Erythroblast (primary cell): ENCODE data around the gene PER2.

Source experiments
- DNase-seq, 2 experiments: peaks; one replicate each; lab custom pipeline; 2025; lab: John Stamatoyannopoulos, UW
- GATA1 ChIP-seq: IDR thresholded peaks from 2 replicates; pipeline ENCODE4 v1.6.1; 2011; ENCODE audit warnings: low read depth, mild to moderate bottlenecking, control low read depth, low read length, moderate library complexity
- POLR2A ChIP-seq: IDR thresholded peaks from 2 replicates; pipeline ENCODE4 v1.6.1; 2011; ENCODE audit warnings: mild to moderate bottlenecking, low read length

The PER2 gene

DNA sequence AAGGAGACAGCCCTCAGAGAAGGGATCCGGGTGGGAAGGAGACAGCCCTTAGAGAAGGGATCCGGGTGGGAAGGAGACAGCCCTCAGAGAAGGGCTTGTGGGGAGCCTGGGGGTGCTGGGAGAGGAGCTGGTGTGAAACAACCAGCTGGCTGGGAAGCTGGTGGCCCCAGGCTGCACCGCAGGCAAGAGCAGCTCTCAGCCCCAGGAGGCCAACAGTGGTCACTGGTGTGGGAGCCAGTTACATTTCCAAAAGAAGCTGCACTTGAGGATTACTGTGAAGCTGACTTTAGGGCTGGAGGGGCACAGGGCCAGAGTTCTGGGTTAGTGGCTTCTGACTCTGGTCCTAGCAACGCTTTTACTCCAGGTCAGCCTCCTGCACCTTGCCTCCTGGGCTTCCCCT is 51.8 kb downstream of the PER2 start:
- DNase-seq: peak; percentile 22 to 24
- TF ChIP-seq POLR2A (no peak), GATA1 (no peak)

DNA sequence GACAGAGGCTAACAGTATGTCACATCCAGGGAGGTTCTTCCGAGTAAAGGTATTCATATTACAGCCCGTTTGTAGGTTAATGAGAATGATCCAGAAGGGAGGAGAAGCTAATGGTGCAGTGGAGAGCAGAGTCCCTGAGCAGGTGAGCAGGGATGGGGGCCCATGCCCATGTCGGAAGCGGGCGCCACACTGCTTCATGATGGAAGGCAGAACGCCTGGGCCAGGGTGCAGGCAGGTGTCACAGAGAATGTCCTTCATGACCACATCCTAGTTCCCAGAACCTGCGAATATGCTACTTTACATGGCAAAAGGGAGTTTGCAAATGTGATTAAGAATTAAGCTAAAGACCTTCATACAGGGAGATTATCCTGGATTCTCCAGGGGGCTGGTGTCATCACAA is 52.6 kb downstream of the PER2 start:
- TF ChIP-seq POLR2A (no peak), GATA1 (no peak)
- peak in 1 of 2 experiments; percentile 24 for DNase-seq

DNA sequence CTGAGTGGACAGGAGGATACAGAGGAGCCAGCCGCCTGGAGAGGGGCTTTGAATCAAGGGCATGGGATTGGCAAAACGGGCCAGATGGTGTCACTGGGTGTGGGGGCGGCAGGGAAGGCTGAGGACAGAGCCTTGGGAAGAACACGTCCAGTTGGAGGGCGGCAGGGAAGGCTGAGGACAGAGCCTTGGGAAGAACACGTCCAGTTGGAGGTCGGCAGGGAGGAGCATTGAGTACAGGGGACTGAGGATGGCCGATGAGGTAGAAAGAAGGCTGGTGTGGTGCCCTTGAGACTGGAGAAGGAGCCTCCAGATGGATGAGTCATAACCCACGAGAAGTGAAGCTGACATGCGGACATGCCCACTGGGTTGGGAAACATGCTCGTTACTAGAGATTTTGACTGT is 53.1 kb downstream of the PER2 start:
- no peak for TF ChIP-seq GATA1
- TF ChIP-seq POLR2A: no peak

DNA sequence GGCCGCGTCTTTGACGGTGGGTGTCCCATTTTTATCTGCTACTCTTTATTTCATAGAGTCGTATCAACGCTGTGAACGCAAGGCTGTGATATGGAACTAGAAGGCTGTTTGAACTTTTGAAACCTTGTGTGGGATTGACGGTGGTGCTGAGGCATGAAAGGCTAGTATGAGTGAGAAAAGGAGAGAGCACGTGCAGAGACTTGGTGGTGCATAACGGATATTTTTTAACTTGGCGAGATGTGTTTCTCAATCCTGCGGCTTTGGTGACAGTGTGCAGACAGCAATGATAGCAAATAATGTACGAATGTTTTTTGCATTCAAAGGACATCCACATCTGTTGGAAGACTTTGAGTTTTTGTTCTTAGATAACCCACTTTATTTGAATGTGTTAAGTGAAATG is 54.8 kb downstream of the PER2 start:
- TF ChIP-seq POLR2A (no peak), GATA1 (no peak)
- DNase-seq: no peak

More for the DNA sequence above, 53.1 kb downstream of the PER2 start:
- DNase-seq: peak in 1 of 2 experiments; percentile 29

DNA sequence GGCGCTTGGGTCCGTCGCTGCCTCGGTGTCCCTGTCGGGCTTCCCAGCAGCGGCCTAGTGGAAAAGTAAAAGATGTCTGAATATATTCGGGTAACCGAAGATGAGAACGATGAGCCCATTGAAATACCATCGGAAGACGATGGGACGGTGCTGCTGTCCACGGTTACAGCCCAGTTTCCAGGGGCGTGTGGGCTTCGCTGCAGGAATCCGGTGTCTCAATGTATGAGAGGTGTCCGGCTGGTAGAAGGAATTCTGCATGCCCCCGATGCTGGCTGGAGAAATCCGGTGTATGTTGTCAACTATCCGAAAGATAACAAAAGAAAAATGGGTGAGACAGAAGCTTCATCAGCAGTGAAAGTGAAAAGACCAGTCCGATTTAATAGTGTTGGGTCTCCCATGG is 56.6 kb downstream of the PER2 start:
- TF ChIP-seq GATA1 (no peak), POLR2A (no peak)
- no peak for DNase-seq

DNA sequence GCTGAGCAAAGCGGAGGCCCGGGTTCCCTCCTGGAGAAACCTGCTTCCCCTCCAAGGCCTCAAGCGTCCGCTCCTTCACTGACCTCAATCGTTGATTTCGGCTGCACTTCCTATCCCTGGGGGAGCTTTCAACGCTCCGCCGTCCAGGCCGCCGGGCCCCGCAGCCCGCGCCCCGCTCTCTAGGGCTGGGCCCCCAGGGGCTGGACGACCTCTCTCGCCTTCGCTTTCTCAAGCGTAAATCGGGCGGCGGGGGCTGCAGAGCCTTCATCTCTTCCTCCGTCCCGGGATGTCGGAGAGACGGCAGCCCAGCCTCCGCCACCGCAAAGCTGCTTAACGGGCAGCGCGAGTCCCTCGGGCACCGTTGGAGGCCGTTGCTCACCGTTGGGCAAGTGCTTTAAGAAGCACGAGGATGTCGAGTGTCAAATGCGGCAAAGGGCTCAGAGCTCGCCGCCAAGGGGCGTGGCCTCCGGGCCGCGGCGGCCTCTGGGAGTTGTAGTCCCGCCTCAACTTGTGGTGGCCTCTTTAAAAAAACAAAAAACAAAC is 57.1 kb downstream of the PER2 start:
- DNase-seq: peak; percentile 85 to 88
- TF ChIP-seq POLR2A: peak; percentile 69
- TF ChIP-seq GATA1: no peak

DNA sequence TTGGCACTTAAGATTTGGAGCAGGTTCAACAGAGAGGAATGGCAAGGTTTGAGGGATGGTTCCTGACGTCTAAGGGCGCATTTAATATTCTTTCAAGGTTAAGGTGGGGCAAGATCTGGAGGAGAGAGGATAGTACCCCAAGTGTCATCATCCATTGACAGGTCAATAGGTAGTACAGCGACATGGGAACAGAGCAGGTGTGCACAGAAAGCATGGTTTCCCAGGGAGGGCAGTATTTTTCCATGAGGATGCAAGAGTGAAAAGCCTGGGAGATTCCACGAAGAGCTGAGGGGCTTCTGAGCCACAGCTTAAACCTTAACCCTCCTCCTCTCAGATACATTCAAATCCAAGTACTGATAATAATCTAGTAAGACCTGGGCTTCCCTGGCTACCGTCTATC is 57.7 kb downstream of the PER2 start:
- no peak for DNase-seq
- TF ChIP-seq GATA1: no peak
- no peak for TF ChIP-seq POLR2A

DNA sequence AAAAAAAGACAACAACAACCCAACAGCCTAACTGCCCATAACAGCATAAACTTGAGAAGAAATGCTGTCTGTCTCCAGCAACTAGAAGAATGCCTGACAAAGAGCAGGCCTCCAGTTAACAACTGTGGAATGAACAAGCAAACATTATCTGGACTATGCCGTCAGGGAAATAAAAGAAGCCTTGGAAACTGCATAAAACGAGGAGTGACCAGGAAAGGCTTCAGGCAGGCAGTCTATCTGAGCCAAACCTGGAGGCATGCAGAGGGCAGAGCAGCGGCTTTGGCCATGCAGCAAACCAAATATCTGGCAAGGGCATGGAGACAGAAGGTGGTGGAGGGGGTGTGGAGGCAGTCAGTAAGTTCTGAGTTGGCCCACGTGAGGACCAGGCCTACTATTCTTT is 59.7 kb downstream of the PER2 start:
- no peak for DNase-seq
- no peak for TF ChIP-seq POLR2A
- no peak for TF ChIP-seq GATA1

DNA sequence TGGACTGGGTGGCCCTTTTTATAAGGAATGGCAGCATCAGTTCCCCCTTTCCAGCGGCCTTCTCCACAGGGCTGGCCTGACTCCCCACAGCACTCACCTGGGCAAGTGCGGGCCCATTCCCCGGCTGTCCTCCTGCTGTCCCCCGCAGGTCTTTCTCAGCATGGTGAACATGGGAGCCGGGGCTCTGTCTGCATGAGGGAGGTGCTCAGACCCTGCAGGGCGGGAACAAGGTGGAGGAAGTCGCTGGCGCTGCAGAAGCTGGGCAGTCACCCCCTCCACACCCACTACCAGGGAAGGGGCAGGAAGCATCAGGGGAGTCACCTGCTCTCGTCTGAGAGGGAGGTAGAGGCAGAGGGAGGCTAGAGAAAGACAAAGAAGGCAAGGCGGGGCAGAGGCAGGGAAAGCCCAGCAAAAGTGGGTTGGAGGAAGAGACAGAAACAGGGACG is 60.8 kb downstream of the PER2 start:
- TF ChIP-seq POLR2A (no peak), GATA1 (no peak)
- no peak for DNase-seq

DNA sequence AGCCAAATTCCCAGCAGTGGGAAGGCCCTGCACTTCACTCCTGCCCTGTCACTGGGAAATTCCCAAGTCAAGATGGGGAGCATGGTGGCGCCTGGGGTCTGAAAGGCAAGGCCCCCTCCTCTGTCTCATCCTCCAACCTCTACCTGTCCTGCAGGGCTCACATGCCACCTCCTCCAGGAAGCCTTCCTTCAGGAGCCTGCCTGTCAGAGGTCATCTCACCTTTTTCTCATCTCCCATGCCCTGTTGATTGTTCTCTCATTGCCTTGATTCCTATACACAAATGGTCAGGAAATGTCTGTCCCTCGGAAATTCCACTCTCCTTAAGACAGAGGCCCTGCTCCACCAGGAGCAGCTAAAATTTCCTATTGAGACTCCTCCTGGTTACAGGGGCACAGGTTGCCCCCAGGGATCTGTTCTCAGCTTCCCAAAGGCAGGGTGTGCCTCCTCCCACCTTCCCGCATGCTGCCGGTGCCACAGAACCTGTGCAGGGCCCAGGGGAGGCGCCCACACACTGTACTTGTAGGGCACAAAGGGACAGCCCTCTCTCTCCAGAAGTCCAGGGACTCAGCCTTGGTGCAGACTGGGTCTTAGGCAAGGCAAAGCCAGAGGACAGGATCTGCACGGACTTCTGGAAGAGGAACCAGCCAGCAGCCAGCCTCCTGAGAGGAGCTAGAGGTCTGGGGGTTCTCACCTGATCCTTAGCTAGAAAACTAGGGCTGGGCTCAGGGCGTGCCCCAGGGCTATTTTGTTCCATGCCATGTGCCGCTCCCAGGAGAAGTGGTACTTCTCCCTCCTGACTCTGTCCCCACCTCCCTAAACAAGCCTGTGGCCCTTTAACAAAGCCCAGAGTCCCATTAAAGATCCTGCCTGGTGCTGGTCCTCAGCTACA is 61.5 kb downstream of the PER2 start:
- DNase-seq: no peak
- TF ChIP-seq GATA1: no peak
- no peak for TF ChIP-seq POLR2A

DNA sequence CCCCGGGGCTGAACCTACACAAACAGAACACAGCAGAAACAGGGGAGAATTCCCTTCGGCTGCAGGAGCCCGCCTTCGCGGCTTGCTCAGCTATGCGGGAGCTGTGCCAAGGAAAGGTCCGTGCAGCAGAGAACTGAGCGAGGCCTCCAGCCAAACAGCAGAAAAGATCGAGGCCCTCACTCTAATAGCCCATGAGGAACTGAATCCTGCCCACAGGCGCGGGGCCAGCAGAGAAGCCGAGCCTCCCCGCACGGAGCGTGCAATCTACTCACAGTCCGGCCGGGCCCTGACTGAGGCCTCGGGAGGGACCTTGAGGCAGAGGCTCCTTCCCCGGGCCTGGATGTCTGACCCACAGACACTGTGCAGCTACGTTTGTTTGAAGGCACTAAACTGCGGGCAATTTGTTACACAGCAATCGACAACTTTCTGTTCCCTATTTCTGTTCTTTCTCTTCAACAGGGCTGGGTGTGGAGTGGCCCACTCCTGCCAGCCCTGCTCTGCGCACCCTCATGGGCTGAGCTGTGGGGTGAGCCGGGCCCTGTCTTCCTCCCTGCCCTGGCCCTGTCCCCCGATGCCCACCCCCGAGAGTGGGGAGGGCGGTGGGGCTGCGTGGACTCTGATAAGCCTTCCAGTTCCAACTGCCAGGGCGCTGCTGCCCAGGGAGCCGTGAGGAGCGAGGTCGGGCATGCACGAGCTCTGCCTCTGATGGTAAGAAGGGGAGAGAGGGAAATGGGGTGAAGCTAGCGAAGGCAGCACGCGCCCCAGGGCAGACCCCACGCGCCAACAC is 62.3 kb downstream of the PER2 start:
- no peak for DNase-seq
- TF ChIP-seq POLR2A: no peak
- TF ChIP-seq GATA1: no peak

DNA sequence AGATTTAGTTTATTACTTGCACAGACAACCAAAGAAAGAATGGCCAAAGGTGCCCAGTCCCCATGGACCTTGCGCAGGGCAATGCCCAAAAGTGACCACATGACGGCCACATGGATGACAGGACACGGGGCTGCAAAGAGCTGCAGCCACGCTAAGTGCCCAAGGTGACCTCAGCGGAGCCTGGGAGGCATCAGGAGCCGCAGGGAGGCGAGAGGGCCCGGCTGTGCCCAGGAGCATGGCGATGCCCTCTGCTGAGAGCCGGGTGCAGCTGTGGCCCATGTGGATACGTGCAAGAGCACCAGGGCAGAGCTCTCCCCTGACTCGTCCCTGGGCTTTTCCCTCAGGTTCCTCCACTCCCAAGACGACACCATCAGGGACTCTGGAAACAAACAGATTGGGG is 63.3 kb downstream of the PER2 start:
- no peak for DNase-seq
- no peak for TF ChIP-seq GATA1
- TF ChIP-seq POLR2A: no peak

DNA sequence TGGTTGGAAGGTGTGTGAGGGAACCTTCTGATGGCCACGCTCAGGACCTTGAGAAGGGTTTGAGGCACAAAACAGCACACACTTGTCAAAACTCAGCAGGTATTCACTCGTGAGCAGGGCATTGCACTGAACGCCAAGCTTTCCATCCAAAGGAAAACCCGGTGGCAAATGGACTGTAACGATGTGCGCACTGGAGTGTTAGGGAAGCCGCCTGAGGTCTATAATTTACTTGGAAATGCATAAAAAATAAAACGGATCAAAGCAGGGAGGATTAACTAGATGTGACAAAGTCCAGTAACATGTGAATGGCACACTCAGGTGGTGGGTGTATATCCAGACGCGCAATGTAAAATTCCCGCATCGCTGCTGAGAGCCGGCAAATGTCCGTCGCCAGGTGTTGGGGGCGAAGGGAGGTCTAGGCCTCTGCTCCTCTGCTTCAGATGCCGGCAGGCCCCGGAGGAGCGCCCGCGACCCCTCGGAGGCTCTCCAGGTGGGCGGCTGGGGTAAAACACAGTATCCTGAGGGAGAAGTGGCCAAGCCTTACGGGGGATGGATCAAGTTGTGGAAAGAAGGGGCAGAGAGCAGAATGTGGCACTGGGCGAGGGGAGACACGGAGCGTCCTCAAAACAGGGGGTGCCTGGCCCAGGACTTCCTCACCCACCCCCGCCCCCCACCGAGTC is 63.9 kb downstream of the PER2 start:
- TF ChIP-seq POLR2A: no peak
- no peak for TF ChIP-seq GATA1
- DNase-seq: no peak
